ENCODE results near the gene ASTN2. TPM values are rescaled to one million over a fixed set of nuclear protein-coding genes. Genes with fewer than 3 reads are reported as not detected.

The ASTN2 gene
- total and polyA plus RNA-seq, 2 experiments from 2014 or later: 7.0 to 24.6 TPM

DNA sequence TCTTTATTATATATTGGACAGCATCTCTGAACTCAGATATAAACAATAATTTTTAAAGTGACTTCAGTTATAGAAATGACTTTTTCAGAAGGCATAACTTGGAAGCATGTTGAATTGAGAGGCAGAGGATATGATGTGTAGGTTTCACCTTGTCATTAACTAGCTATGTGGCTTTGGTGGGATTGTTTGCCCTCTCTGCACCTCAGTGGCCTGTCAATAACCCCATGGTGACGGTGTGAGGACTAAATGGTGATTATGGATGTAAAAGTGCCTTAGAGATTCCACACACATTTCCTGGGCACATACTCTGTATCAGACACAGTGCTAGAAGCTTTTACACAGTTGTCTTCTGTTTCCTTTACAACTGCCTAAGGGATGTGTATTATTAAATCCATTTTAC lies 962.6 kb downstream of the ASTN2 start:
- peaks cover 17% of the 10 kb centered on the region for H3K9me3 Mint-ChIP-seq
- peaks cover 3% of the 10 kb centered on the region for H3K27me3 Mint-ChIP-seq (ENCODE audit: insufficient read depth, low read depth, poor library complexity)
- peaks cover 7% of the 10 kb centered on the region; the same call in 1 of the 2 replicates for H3K4me1 ChIP-seq (ENCODE audit: insufficient read depth)
- no peak overlapping the region for H3K4me3 ChIP-seq
- no peaks in the 10 kb centered on the region for H3K79me2 ChIP-seq (replicated peaks; ENCODE audit: insufficient read depth)
- DNase-seq (ENCODE audit: low spot score) (no peak), ATAC-seq (no peak)
- no peak overlapping the region for H2AFZ ChIP-seq
- no peaks in the 10 kb centered on the region for H3K36me3 ChIP-seq (ENCODE audit: insufficient read depth)
- no peaks in the 10 kb centered on the region for H4K20me1 ChIP-seq (replicated peaks; ENCODE audit: insufficient read depth)
- H3K4me1 Mint-ChIP-seq: peaks cover 8% of the 10 kb centered on the region
- H3K27me3 ChIP-seq (ENCODE audit: insufficient read depth): no peaks in the 10 kb centered on the region
- H3K27ac Mint-ChIP-seq: no peak overlapping the region
- no peak overlapping the region for H3K4me3 Mint-ChIP-seq
- H3K4me2 ChIP-seq: no peak overlapping the region; the same call in 1 of the 2 replicates
- H3K36me3 Mint-ChIP-seq (ENCODE audit: low read depth): peaks cover 17% of the 10 kb centered on the region; the same call in 2 of the 3 replicates
- no peak for TF ChIP-seq ZNF114 (CRISPR knock-in tag; IDR thresholded peaks at IDR 0.05)
- no peak for TF ChIP-seq ZNF462 (CRISPR knock-in tag; IDR thresholded peaks at IDR 0.05)
- no peak for TF ChIP-seq CTCF (conservative IDR thresholded peaks at IDR 0.05; ENCODE audit: low read depth in 2 of 2)
- no peak for TF ChIP-seq STAT1 (IDR thresholded peaks at IDR 0.05; ENCODE audit: unreplicated experiment)
- no peak for TF ChIP-seq NANOG (IDR thresholded peaks at IDR 0.05; ENCODE audit: borderline replicate concordance)
- TF ChIP-seq JUNB (IDR thresholded peaks at IDR 0.05; ENCODE audit: unreplicated experiment): no peak
- TF ChIP-seq EZH2phosphoT487 (IDR thresholded peaks at IDR 0.05; ENCODE audit: unreplicated experiment): no peak
- TF ChIP-seq, protein P1, sequence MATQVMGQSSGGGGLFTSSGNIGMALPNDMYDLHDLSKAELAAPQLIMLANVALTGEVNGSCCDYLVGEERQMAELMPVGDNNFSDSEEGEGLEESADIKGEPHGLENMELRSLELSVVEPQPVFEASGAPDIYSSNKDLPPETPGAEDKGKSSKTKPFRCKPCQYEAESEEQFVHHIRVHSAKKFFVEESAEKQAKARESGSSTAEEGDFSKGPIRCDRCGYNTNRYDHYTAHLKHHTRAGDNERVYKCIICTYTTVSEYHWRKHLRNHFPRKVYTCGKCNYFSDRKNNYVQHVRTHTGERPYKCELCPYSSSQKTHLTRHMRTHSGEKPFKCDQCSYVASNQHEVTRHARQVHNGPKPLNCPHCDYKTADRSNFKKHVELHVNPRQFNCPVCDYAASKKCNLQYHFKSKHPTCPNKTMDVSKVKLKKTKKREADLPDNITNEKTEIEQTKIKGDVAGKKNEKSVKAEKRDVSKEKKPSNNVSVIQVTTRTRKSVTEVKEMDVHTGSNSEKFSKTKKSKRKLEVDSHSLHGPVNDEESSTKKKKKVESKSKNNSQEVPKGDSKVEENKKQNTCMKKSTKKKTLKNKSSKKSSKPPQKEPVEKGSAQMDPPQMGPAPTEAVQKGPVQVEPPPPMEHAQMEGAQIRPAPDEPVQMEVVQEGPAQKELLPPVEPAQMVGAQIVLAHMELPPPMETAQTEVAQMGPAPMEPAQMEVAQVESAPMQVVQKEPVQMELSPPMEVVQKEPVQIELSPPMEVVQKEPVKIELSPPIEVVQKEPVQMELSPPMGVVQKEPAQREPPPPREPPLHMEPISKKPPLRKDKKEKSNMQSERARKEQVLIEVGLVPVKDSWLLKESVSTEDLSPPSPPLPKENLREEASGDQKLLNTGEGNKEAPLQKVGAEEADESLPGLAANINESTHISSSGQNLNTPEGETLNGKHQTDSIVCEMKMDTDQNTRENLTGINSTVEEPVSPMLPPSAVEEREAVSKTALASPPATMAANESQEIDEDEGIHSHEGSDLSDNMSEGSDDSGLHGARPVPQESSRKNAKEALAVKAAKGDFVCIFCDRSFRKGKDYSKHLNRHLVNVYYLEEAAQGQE (IDR thresholded peaks at IDR 0.05; ENCODE audit: unreplicated experiment): no peak
- TF ChIP-seq POLR2AphosphoS5 (IDR thresholded peaks at IDR 0.05; ENCODE audit: low read depth): no peak
- TF ChIP-seq, protein P2, sequence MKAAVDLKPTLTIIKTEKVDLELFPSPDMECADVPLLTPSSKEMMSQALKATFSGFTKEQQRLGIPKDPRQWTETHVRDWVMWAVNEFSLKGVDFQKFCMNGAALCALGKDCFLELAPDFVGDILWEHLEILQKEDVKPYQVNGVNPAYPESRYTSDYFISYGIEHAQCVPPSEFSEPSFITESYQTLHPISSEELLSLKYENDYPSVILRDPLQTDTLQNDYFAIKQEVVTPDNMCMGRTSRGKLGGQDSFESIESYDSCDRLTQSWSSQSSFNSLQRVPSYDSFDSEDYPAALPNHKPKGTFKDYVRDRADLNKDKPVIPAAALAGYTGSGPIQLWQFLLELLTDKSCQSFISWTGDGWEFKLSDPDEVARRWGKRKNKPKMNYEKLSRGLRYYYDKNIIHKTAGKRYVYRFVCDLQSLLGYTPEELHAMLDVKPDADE (IDR thresholded peaks at IDR 0.05): no peak
- no peak for TF ChIP-seq EZH2 (IDR thresholded peaks at IDR 0.05; ENCODE audit: low read depth, unreplicated experiment)
- no peak for TF ChIP-seq CREB1 (CRISPR knock-in tag; IDR thresholded peaks at IDR 0.05; ENCODE audit: low read depth)
- TF ChIP-seq ZNF331 (CRISPR knock-in tag; IDR thresholded peaks at IDR 0.05; ENCODE audit: low read depth): no peak
- H3F3A ChIP-seq (replicated peaks; ENCODE audit: low read depth): no peaks in the 10 kb centered on the region
- H3K9me2 ChIP-seq (ENCODE audit: insufficient read depth): no peaks in the 10 kb centered on the region
- H3K27ac ChIP-seq (ENCODE audit: low read depth): no peak overlapping the region

All from GM23338 (cell line).